Neuronal stem cell (in vitro differentiated cells): ENCODE data around the gene TUBE1.

ENCODE experiments used
- DNase-seq: peaks from one replicate; pipeline ENCODE4 v3.0.0-alpha.2; 2013; ENCODE audit warnings: low spot score
- H2AFZ ChIP-seq: one replicate; pipeline ENCODE4 v1.6.1; 2013; ENCODE audit warnings: mild to moderate bottlenecking, low read length, inconsistent platforms
- H2AK5ac ChIP-seq: 2 replicates; pipeline ENCODE4 v1.6.1; 2013; ENCODE audit warnings: low read depth, mild to moderate bottlenecking, inconsistent platforms, low read length, moderate library complexity, mixed read lengths
- H2BK120ac ChIP-seq: 2 replicates; pipeline ENCODE4 v1.6.1; 2013; ENCODE audit warnings: low read depth, mild to moderate bottlenecking, inconsistent platforms, low read length, moderate library complexity, mixed read lengths
- H2BK12ac ChIP-seq: one replicate; pipeline ENCODE4 v1.6.1; 2013; ENCODE audit warnings: low read length, inconsistent platforms
- H2BK15ac ChIP-seq: 2 replicates; pipeline ENCODE4 v1.6.1; 2013; ENCODE audit warnings: mild to moderate bottlenecking, low read length, inconsistent platforms, mixed read lengths
- H2BK5ac ChIP-seq: one replicate; pipeline ENCODE4 v1.6.1; 2013; ENCODE audit warnings: inconsistent platforms, mild to moderate bottlenecking, low read length, moderate library complexity
- H3K14ac ChIP-seq: one replicate; pipeline ENCODE4 v1.6.1; 2013; ENCODE audit warnings: low read length, inconsistent platforms
- H3K18ac ChIP-seq: 2 replicates; pipeline ENCODE4 v1.6.1; 2013; ENCODE audit warnings: low read length, inconsistent platforms
- H3K23ac ChIP-seq: 2 replicates; pipeline ENCODE4 v1.6.1; 2013; ENCODE audit warnings: low read depth, mild to moderate bottlenecking, mixed read lengths, low read length, inconsistent platforms; ENCODE audit not compliant: poor library complexity
- H3K27ac ChIP-seq: replicated peaks from 3 replicates; pipeline ENCODE4 v1.5.1; 2013; ENCODE audit warnings: low read length, inconsistent platforms
- H3K27me3 ChIP-seq, 3 experiments: 2 replicates each; pipeline ENCODE4 v1.6.1; 2013; ENCODE audit warnings: low read length in 3 of 3, mild to moderate bottlenecking in 2 of 3, inconsistent platforms in 1 of 3, low read depth in 1 of 3, mixed read lengths in 1 of 3, moderate library complexity in 1 of 3; ENCODE audit not compliant: control insufficient read depth in 3 of 3, insufficient read depth in 3 of 3
- H3K36me3 ChIP-seq, 2 donors: replicated peaks in 1 of 2; 2 replicates each; pipeline ENCODE4 v1.6.1; 2013; ENCODE audit warnings: low read length in 2 of 2; ENCODE audit not compliant: control insufficient read depth in 2 of 2, insufficient read depth in 2 of 2
- H3K4ac ChIP-seq: 2 replicates; pipeline ENCODE4 v1.6.1; 2013; ENCODE audit warnings: inconsistent platforms, mild to moderate bottlenecking, low read length, moderate library complexity
- H3K4me1 ChIP-seq, 2 donors: 1 replicate in 1 of 2; 2 replicates in 1 of 2; pipeline ENCODE4 v1.6.1; 2013; ENCODE audit warnings: low read length in 2 of 2, low read depth in 1 of 2; ENCODE audit not compliant: control insufficient read depth in 2 of 2, insufficient read depth in 1 of 2
- H3K4me2 ChIP-seq: one replicate; pipeline ENCODE4 v1.6.1; 2013; ENCODE audit warnings: mild to moderate bottlenecking, low read length, inconsistent platforms; ENCODE audit not compliant: insufficient read depth, poor library complexity, severe bottlenecking
- H3K4me3 ChIP-seq, 2 donors: 2 replicates each; pipeline ENCODE4 v1.5.1; 2013; ENCODE audit warnings: low read length in 2 of 2, mild to moderate bottlenecking in 2 of 2, inconsistent platforms in 1 of 2, moderate library complexity in 1 of 2
- H3K79me1 ChIP-seq: one replicate; pipeline ENCODE4 v1.6.1; 2013; ENCODE audit warnings: low read depth, mild to moderate bottlenecking, inconsistent platforms, low read length, moderate library complexity
- H3K9ac ChIP-seq: one replicate; pipeline ENCODE4 v1.6.1; 2013; ENCODE audit warnings: mild to moderate bottlenecking, low read depth, low read length, inconsistent platforms; ENCODE audit not compliant: poor library complexity
- H3K9me3 ChIP-seq, 2 donors: replicated peaks in 1 of 2; 2 replicates each; pipeline versions ENCODE3 to v1.6.1; 2013; ENCODE audit warnings: low read length in 2 of 2, mild to moderate bottlenecking in 2 of 2, inconsistent platforms in 1 of 2, low read depth in 1 of 2, mixed read lengths in 1 of 2, moderate library complexity in 1 of 2; ENCODE audit not compliant: control insufficient read depth in 2 of 2, insufficient read depth in 1 of 2
- H4K8ac ChIP-seq: one replicate; pipeline ENCODE4 v1.6.1; 2013; ENCODE audit warnings: low read depth, mild to moderate bottlenecking, inconsistent platforms, low read length, moderate library complexity
- H4K91ac ChIP-seq: one replicate; pipeline ENCODE4 v1.6.1; 2013; ENCODE audit warnings: low read length, low read depth, mild to moderate bottlenecking, inconsistent platforms; ENCODE audit not compliant: poor library complexity
- WGBS, 2 donors: extraction: QIAGEN DNeasy Blood & Tissue Kit; methylation state at CpG; one replicate each; pipeline ENCODE4 v1.1.7; 2013; ENCODE audit warnings: missing lambda C conversion rate in 2 of 2, mixed read lengths in 1 of 2; ENCODE audit not compliant: insufficient read length in 2 of 2, insufficient replicate concordance in 1 of 2; ENCODE audit errors: extremely low coverage in 2 of 2; 5-methylcytosine and 5-hydroxymethylcytosine counted together

TUBE1 gene

DNA sequence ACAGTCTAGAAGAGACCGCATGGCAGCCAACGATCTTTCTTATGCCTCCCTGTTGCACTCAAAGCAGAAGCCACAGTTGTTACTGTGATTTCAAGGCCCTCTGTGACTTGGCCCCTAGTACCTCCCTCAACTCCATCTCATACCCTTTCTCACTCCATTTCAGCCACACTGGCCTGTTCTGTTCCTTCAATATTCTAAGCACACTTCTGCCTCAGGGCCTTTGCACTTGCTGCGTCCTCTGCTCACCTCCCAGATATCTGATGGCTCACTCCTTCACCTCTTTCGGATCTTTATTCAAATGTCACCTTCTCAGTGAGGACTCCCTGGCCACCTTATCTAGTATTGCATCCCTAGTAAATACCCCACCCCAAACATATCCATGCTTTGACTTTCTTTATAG is 62.8 kb downstream of the TUBE1 start:
- no peak overlapping the region for H2BK120ac ChIP-seq
- H3K14ac ChIP-seq = no peak overlapping the region
- no peak overlapping the region for H4K91ac ChIP-seq
- H2AK5ac ChIP-seq = no peak overlapping the region
- no peak overlapping the region for H3K23ac ChIP-seq
- H2BK15ac ChIP-seq = no peak overlapping the region
- WGBS, 2 donors = no CpG with 5 or more reads among the region's 4 CpGs
- no peak overlapping the region for H2AFZ ChIP-seq
- H3K9ac ChIP-seq = no peak overlapping the region
- H3K36me3 ChIP-seq = no peaks in the 10 kb centered on the region
- H3K4me3 ChIP-seq = no peak overlapping the region
- H2BK5ac ChIP-seq = no peak overlapping the region
- no peak overlapping the region for H3K27ac ChIP-seq
- H3K9me3 ChIP-seq = peaks cover 6 to 10% of the 10 kb centered on the region in 2 donors
- DNase-seq = no peak
- H3K79me1 ChIP-seq = no peaks in the 10 kb centered on the region
- H3K4me1 ChIP-seq = peaks cover 4 to 10% of the 10 kb centered on the region in 2 donors
- no peak overlapping the region for H2BK12ac ChIP-seq
- H3K18ac ChIP-seq = no peak overlapping the region
- no peaks in the 10 kb centered on the region for H3K27me3 ChIP-seq
- no peak overlapping the region for H3K4me2 ChIP-seq
- H3K4ac ChIP-seq = no peak overlapping the region
- no peak overlapping the region for H4K8ac ChIP-seq

DNA sequence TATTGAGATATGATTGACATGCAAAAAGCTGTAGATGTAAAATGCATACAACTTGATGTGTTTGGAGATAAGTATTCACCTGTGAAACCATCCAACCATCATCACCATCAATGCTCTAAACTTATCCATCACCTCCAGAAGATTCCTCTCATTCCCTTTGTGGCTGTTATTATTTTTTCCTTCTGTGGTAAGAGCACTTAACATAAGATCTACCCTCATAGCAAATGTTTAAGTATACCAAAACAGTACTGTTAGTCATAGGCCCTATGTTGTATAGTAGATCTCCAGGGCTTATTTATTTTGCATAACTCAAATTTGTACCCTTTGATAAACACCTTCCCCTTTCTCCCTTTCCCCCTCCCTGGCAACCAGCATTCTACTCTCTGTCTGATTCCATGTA is 64.5 kb downstream of the TUBE1 start:
- Histone ChIP-seq H3K4ac (no peak overlapping the region), H3K4me2 (no peak overlapping the region), H3K9ac (no peak overlapping the region), H3K9me3 (peaks cover 6 to 10% of the 10 kb centered on the region in 2 donors), H2BK5ac (no peak overlapping the region), H2BK15ac (no peak overlapping the region), H2AK5ac (no peak overlapping the region), H3K27ac (no peak overlapping the region), H4K91ac (no peak overlapping the region), H3K14ac (no peak overlapping the region), H3K23ac (no peak overlapping the region), H3K79me1 (no peaks in the 10 kb centered on the region), H3K4me1 (peaks cover 9 to 25% of the 10 kb centered on the region in 2 donors), H3K4me3 (no peak overlapping the region), H3K27me3 (no peaks in the 10 kb centered on the region), H2BK12ac (no peak overlapping the region), H3K18ac (no peak overlapping the region), H4K8ac (no peak overlapping the region), H2AFZ (no peak overlapping the region), H2BK120ac (no peak overlapping the region), H3K36me3 (no peaks in the 10 kb centered on the region)
- DNase-seq = no peak

DNA sequence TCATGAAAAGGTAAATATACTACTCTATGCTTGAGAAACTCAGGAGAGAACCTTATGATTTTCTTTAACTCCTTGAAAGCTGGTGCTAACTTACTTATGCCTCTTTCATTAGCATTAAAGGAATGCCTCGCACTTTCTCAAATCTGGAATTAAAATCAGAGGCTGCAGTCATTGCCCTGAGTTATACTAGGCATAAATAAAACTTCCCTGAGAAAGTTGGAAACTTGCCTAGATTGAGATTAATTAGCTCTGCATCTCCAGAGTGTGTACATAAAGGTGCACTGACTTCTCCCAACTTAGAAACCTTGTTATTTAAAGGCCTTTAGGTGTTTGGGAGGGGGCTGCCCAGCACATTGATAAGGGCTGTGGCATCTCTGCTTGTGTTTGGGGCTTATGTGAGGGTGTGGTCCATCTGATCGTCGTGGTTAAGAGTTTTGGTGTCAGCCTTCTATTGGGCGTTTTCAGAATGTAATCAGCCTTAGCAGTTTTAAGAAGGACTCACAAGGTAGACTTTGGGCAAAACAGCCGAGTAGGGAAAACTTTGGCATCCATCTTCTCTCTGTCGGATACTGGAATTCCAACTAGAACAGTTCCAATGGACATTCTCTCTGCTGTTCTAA is 65.5 kb downstream of the TUBE1 start:
- H3K14ac ChIP-seq = no peak overlapping the region
- no peak overlapping the region for H3K9ac ChIP-seq
- H4K91ac ChIP-seq = no peak overlapping the region
- H3K4me2 ChIP-seq = no peak overlapping the region
- H3K27me3 ChIP-seq = no peaks in the 10 kb centered on the region
- H2BK12ac ChIP-seq = no peak overlapping the region
- no peak overlapping the region for H3K27ac ChIP-seq
- no peak overlapping the region for H3K4me3 ChIP-seq
- no peaks in the 10 kb centered on the region for H3K36me3 ChIP-seq
- WGBS, 2 donors = no CpG with 5 or more reads among the region's 6 CpGs
- H3K23ac ChIP-seq = no peak overlapping the region
- no peak overlapping the region for H3K4ac ChIP-seq
- no peaks in the 10 kb centered on the region for H3K79me1 ChIP-seq
- peak overlapping the region; percentile 63 for H2AFZ ChIP-seq
- H2BK5ac ChIP-seq = no peak overlapping the region
- DNase-seq = no peak
- no peak overlapping the region for H3K18ac ChIP-seq
- H2AK5ac ChIP-seq = no peak overlapping the region
- peaks cover 6 to 10% of the 10 kb centered on the region in 2 donors for H3K9me3 ChIP-seq
- no peak overlapping the region for H2BK120ac ChIP-seq
- H4K8ac ChIP-seq = no peak overlapping the region
- H3K4me1 ChIP-seq = peaks cover 9 to 25% of the 10 kb centered on the region in 2 donors
- H2BK15ac ChIP-seq = no peak overlapping the region
